NCI-H146 treated with DMSO at 0.1 percent for 48 hours (cell line): Measurements from ENCODE around the gene FABP2.
"Not testable (repeated sequence)": the region's sequence is repeated elsewhere in the genome, so short reads cannot be mapped to it uniquely, and the experiment has no call there.

Experiments
- DNase-seq: peaks from one replicate; lab custom pipeline; 2025; ENCODE audit not compliant: unreplicated experiment; lab: John Stamatoyannopoulos, UW

The FABP2 gene

DNA sequence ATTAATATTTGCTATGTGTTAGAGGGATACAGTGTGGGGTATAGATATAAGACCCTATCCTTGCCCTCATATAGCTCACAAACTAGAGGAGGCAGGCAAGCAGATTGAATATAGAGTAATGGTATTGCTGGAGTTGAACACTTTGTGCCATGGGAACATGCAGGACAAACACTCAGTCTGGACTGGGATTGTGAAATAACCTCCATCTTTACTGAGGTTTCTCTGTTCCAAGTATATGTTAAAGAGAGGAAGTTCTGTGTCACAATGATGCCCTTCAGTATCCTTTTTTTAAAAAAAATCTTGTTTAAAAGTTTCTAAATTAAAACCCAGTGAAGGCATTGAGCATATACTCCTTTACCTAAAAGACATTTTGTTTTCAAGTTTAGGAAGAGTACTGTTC lies 8.7 kb downstream of the FABP2 start:
- DNase-seq: no peak

DNA sequence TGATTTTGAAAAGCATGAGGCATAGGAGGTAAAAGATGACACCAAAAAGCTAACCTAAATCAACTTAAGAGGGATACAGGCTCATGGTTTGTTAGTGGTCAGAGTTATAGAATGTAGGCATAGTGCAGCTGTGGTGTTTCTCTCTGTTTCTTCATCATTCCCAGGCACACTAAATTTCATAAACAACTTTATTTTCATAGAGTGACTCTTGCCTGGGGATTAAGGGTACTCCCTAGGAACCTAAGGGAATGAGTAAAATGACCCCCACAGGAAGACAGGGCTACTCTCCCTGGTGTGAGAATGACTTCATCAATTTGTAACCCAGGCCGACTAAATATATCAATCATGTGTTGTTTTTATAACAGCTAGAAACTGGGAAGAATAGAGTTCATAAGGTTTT lies 11.1 kb downstream of the FABP2 start:
- no peak for DNase-seq

DNA sequence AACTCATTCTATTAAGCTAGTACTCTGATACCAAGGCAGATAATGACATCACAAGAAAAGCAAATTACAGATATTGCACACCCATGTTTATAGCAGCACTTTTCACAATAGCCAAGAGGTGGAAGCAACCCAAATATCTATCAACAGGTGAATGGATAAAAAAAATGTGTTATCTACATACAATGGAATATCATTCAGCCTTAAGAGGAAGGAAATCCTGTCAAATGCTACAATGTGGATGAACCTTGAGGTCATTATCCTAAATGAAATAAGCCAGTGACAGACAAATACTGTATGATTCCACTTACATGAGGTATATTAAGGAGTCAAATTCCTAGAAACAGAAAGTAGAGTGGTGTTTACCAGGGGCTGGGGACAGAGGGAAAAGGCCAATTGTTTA lies 14.3 kb downstream of the FABP2 start:
- DNase-seq: no peak

- no peak for DNase-seq
Measured at GRCh38 chr4:119304431-119304830, 17.5 kb downstream of the FABP2 start.

DNA sequence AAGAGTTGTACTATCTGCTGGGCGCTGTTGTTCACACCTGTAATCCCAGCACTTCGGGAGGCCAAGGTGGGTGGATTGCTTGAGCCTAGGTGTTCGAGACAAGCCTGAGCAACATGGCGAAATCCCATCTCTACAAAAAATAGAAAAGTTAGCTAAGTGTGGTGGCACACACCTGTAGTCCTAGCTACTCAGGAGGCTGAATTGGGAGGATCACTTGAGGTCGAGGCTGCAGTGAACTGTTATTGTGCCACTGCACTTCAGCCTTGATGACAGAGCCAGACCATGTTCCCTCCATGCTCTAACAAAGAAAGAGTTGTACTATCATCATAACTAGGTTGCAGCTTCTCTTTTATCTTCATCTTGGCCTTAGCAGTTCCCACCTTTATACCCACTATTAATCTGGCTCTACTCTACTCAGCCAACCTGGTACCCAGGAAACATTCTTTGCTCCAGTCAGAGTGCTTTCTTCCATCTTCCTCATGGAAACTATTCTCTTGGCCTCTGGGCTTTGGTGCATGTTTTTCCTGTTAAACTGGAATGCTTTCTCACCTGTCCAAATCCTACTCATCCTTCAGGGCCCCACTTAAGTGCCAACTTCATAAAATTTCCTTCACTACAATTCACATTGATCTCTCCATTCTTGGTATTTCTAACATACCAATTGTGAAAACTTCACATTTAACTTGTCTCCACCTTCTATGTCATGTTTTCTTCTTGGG lies 18.2 kb downstream of the FABP2 start:
- DNase-seq: no peak

- no peak for DNase-seq
Measured at GRCh38 chr4:119302073-119302832, 19.7 kb downstream of the FABP2 start.

GRCh38 chr4:119300101-119300978 lies 21.6 kb downstream of the FABP2 start:
- DNase-seq: no peak

- DNase-seq: no peak
Measured at GRCh38 chr4:119299741-119300100, 22.2 kb downstream of the FABP2 start.

GRCh38 chr4:119299260-119299671 lies 22.7 kb downstream of the FABP2 start:
- DNase-seq: no peak

GRCh38 chr4:119297795-119298194 lies 24.1 kb downstream of the FABP2 start:
- no peak for DNase-seq

DNA sequence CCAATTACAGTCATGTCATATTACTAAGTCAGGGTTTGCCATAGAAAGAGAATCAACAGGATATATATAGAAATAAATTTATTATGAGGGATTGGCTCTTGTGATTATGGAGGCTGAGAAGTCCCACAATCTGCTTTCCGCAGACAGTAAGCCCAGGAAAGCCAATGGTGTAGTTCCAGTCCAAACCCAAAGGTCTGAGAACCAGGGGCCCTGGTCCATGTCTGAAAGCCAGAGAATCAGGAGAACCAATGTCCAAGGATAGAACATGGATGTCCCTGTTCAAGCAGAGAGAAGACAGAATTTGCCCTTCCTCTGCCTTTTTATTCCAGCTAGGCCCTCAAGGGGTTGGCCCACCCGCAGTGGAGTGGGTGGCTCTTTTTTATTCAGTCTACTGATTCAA lies 25.6 kb downstream of the FABP2 start:
- DNase-seq: no peak

GRCh38 chr4:119290598-119290997 lies 31.3 kb downstream of the FABP2 start:
- DNase-seq: no peak

DNA sequence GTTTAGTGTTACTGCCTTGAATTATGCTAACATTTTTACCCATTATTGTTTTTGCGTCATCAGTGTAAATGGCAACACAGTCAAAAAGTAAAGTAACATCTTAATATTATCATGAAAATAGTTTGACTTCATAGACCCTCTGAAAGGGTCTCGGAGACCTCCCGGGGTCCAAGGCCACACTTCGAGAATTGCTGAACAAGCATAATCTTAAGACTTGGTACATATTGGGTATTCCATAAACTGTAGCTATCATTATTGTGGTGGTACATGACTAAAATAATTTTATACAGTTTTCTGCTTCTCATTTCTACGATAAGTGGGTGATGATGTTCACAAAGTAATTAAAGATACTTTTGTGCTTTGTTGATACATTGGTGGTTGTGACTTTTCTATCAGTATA lies 32.6 kb downstream of the FABP2 start:
- no peak for DNase-seq

DNA sequence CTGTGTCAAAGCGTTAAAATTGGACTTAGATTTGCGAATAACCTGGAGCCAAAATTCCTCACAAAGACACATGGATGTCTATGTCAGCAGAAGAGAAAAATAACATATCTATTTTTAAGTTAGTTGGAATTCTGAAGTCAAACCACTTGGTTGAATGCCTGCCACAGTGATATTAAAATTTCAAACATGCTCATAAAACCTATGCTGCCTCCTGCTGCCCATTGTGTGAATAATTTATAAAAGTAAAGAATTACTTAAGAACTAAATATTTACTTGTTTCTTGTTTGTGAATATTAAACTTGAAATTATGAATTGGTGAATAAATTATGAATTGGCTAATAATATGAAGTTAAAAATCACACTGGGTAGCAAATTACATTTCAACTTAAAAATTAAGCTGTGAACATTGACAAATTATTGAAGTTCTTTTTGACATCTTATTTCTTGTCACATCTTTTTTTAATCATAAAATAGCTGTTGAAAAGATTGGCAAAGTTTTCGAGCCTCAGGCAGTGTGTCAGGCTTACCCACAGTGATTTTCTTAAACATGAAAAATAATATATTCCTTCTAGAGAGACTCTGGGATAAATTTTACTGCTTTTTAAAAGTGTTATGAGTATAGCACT lies 35.4 kb downstream of the FABP2 start:
- DNase-seq: no peak

DNA sequence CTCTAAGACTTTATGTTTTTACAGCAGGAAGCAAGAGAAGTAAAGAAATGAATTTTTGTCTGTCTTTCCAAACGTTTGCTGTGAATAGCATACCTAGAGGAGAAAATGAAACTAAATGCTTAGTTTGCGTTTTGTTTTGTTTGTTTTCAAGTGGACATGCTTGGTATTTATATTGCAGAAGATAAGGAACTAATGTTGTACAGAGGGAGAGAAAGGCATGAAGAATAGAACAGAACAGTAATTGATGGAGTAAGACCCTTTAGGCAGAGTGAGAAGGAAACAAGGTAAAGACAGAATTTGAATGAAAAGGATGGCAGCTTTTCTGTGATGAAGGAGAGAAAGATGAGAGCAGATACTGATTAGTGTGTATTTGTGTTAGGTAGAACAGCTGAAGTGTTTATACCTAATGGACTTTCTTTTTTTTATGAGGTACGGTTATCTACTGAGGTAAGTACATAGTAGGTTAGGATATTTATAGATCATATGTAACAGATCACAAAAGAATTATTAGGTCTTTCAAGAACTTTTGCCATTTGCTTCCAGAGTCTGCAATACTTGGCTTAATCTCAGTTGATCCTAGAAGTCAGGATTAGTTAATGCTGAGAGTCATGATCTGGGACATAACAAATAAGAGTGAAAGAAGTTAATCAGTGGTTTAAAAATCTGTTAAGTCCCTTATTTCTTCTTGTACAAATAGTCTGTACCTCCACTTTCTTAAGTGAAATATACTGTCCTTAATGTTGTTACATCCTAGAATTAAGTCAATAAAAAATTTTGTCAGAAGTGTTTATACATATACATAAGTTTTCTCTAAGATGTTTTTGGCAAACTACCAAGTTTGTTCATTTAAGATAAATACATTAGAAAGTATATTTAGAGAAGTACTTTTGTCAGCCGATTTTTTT lies 36.8 kb downstream of the FABP2 start:
- no peak for DNase-seq

GRCh38 chr4:119281393-119281792 lies 40.5 kb downstream of the FABP2 start:
- no peak for DNase-seq

GRCh38 chr4:119279945-119280344 lies 42.0 kb downstream of the FABP2 start:
- not testable (repeated sequence) for DNase-seq

- not testable (repeated sequence) for DNase-seq
Measured at GRCh38 chr4:119279541-119279940, 42.4 kb downstream of the FABP2 start.

GRCh38 chr4:119271361-119272085 lies 50.4 kb downstream of the FABP2 start:
- no peak for DNase-seq

DNA sequence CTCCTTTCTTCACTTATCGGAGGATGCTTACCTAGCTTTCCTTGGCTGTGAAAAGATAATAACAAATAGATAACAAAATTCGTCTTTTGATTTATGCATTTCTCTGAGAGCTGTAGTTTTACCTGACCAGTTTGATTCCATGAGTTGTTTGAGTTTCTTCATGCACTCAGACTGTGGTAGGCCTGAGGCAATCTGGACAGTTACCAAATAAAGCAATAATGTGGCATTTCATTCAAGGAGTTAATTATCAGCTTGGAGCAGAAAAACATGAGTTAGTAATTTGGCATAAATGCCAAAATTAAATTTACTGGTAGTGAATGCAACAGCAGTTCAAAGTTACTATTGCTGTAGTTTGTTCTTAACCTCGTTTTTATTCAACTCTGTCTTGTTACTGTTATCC lies 53.5 kb downstream of the FABP2 start:
- DNase-seq: no peak
